VCaP (cell line): ENCODE measurements around the gene SVOP.
"Not testable (repeated sequence)": the region's sequence is repeated elsewhere in the genome, so short reads cannot be mapped to it uniquely, and the experiment has no call there.

ENCODE experiments used
- H3K27ac ChIP-seq: fragments of 450-650 bp; 2 replicates; pipeline ENCODE4 v1.5.1; 2017
- CTCF ChIP-seq: fragments of 450-650 bp; conservative IDR thresholded peaks from 2 replicates; pipeline ENCODE4 v1.5.1; 2017; ENCODE audit warnings: mild to moderate bottlenecking, moderate library complexity

Gene SVOP

DNA sequence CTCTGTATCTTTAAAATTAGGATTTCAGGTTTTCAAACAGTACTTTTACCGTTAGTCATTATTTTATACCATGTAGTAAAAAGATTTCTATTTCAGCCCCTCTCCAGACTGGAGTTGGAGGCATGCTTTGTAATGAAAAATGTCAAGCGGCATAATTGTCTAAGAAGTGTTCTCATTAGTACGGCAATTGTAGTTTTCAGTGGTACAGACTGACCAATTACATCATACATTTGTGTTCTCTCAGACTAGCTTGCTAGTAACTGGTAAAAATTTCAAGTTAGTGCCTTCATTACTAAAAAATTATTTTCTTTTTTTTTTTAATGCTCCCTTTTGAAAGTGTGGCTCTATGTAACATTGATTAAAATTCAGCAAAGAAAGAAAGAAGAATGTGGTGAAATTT lies 36.0 kb upstream of the SVOP start:
- H3K27ac ChIP-seq: no peak overlapping the region
- TF ChIP-seq CTCF: no peak

GRCh38 chr12:109054520-109054919 lies 33.7 kb upstream of the SVOP start:
- no peak overlapping the region for H3K27ac ChIP-seq
- no peak for TF ChIP-seq CTCF

DNA sequence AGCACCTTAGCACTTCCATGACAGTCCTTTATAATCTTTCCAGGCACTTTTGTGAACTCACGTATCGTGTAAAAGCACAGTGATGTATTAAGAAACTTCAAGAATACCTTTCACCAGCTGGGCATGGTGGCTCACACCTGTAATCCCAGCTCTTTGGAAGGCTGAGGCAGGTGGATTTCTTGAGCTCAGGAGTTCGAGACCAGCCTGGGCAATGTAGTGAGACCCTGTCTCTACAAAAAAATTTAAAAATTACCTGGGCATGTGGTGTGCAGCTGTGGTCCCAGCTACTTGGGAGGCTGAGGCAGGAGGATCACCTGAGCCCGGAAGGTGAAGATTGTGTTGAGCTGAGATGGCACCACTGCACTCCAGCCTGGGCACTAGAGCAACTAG lies 33.3 kb upstream of the SVOP start:
- H3K27ac ChIP-seq: not testable (repeated sequence)

GRCh38 chr12:109053382-109054123 lies 32.7 kb upstream of the SVOP start:
- no peak for TF ChIP-seq CTCF
- peak overlapping the region; percentile 87; the same call in 1 of the 2 replicates for H3K27ac ChIP-seq

- TF ChIP-seq CTCF: no peak
- H3K27ac ChIP-seq: peak within 1 kb of the TSS; percentile 87
Measured at GRCh38 chr12:109052414-109053323, 31.8 kb upstream of the SVOP start, which contains the start of gene USP30. USP30 (plus strand) TSS chr12:109052576; CDS start chr12:109052679, 103 bp downstream.

- TF ChIP-seq CTCF: no peak
- H3K27ac ChIP-seq: peak overlapping the region; percentile 87
Measured at GRCh38 chr12:109052097-109052413, 31.2 kb upstream of the SVOP start.

DNA sequence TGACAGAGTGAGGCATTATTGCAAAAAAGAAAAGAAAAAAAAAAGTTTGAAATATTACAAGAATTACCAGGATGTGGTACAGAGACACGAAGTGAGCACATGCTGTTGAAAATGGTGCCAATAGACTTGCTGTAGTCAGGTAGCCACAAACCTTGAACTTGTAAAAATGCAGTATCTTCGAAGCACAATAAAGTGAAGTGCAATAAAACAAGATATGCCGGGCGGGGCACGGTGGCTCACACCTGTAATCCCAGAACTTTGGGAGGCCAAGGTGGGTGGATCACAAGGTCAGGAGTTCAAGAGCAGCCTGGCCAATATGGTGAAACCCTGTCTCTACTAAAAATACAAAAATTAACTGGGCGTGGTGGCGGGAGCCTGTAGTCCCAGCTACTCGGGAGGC lies 28.9 kb upstream of the SVOP start:
- H3K27ac ChIP-seq: not testable (repeated sequence)

GRCh38 chr12:109048706-109049105 lies 27.8 kb upstream of the SVOP start:
- H3K27ac ChIP-seq: not testable (repeated sequence)

DNA sequence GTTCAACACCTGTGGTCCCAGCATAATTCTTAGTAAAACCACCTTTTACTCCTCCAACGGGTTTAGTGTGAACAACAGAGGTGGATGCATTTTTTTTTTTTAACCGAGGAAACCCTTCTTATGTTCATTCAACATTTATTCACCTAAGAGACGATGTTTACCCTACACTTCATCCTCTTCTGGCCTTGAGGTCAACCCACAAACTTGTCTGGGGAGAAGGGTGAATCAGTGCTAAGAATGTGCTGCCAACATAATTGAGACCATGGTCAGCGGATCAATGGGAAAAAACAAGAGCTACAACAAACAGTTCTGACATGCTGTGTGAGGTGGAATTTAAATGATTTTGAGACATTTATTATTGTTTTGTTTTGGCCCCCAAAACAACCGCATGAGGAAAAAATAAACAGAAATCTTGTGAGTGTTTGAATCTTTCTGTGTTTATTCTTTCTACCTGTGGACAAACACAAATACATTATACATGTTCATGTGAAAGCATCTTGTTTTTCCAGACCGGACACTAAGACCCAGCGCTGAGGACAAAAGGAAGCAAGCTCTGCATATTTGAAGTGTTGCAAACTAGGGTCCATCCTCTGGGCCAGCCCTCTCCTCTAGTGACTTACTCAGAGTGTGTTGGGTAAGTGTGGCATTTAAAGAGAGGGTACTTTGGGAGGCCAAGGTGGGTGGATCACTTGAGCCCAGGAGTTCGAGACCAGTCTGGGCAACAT lies 26.4 kb upstream of the SVOP start:
- TF ChIP-seq CTCF: no peak
- H3K27ac ChIP-seq: no peak overlapping the region
